OCI-LY7 (cell line): ENCODE measurements around the gene DYRK4.

Source experiments
- CTCF ChIP-seq: fragments of 200-600 bp; sonication (generic); conservative IDR thresholded peaks from 2 replicates; pipeline ENCODE4 v1.5.1; 2014; ENCODE audit warnings: mild to moderate bottlenecking, antibody characterized with exemption, low read length, moderate library complexity, mixed read lengths
- EZH2phosphoT487 ChIP-seq: fragments of 200-600 bp; sonication (generic); IDR thresholded peaks from 2 replicates; pipeline ENCODE4 v1.6.1; 2018; ENCODE audit warnings: low read depth, borderline replicate concordance, mild to moderate bottlenecking, mixed run types, antibody characterized with exemption, low read length, moderate library complexity, mixed read lengths

- TF ChIP-seq EZH2phosphoT487 (no peak), CTCF (no peak)
Observed at GRCh38 chr12:4566474-4566873, 4.5 kb downstream of the DYRK4 start.
